ENCODE results near the gene DHX40.

GRCh38 chr17:59565959-59566324 lies 532 bp downstream of the DHX40 start:
- TF ChIP-seq CTCF (conservative IDR thresholded peaks at IDR 0.05), result no peak
- no peak for TF ChIP-seq EZH2 (IDR thresholded peaks at IDR 0.05; ENCODE audit: low read depth)

Measured in PC-9 (cell line).